Parathyroid adenoma (tissue), 2 donors: ENCODE results near the gene DNAI1.
"Not testable (repeated sequence)": the region's sequence is repeated elsewhere in the genome, so short reads cannot be mapped to it uniquely, and the experiment has no call there.

Experiments
- H2AFZ ChIP-seq: fragments of 300-600 bp; sonication (generic); one replicate; pipeline ENCODE4 v1.7.0; 2017; ENCODE audit warnings: antibody characterized with exemption, mild to moderate bottlenecking
- H3K27ac ChIP-seq: fragments of 300-600 bp; sonication (generic); one replicate; pipeline ENCODE4 v1.7.0; 2017
- H3K27me3 ChIP-seq: fragments of 300-600 bp; sonication (generic); one replicate; pipeline ENCODE4 v1.7.0; 2017; ENCODE audit warnings: low read length; ENCODE audit not compliant: control insufficient read depth, insufficient read depth
- H3K36me3 ChIP-seq: fragments of 300-600 bp; sonication (generic); one replicate; pipeline ENCODE4 v1.7.0; 2017; ENCODE audit warnings: low read length; ENCODE audit not compliant: control insufficient read depth, insufficient read depth
- H3K4me1 ChIP-seq: fragments of 300-600 bp; sonication (generic); one replicate; pipeline ENCODE4 v1.7.0; 2017; ENCODE audit warnings: control low read depth
- H3K4me2 ChIP-seq: fragments of 300-600 bp; sonication (generic); one replicate; pipeline ENCODE4 v1.7.0; 2017; ENCODE audit warnings: low read length
- H3K4me3 ChIP-seq: fragments of 300-600 bp; sonication (generic); one replicate; pipeline ENCODE4 v1.7.0; 2017; ENCODE audit warnings: low read depth, low read length
- H3K79me2 ChIP-seq: fragments of 300-600 bp; sonication (generic); one replicate; pipeline ENCODE4 v1.7.0; 2017; ENCODE audit warnings: control low read depth
- H3K9ac ChIP-seq: fragments of 300-600 bp; sonication (generic); one replicate; pipeline ENCODE4 v1.7.0; 2017; ENCODE audit warnings: mild to moderate bottlenecking
- H3K9me3 ChIP-seq: fragments of 300-600 bp; sonication (generic); one replicate; pipeline ENCODE4 v1.7.0; 2017; ENCODE audit warnings: low read length; ENCODE audit not compliant: control insufficient read depth
- TF ChIP-seq, protein P1 (sequence below): fragments of 300-600 bp; sonication (generic); IDR thresholded peaks from one replicate; pipeline ENCODE4 v1.7.0; 2017; ENCODE audit warnings: antibody characterized with exemption, mild to moderate bottlenecking
- donor health status: primary hyperparathyroidism.

Gene DNAI1

GRCh38 chr9:34430843-34431437 is 27.7 kb upstream of the DNAI1 start:
- Histone ChIP-seq H3K27me3 (no peaks in the 10 kb centered on the region), H3K4me2 (no peak overlapping the region), H3K4me3 (no peak overlapping the region), H3K27ac (peak overlapping the region; percentile 72), H3K9me3 (no peaks in the 10 kb centered on the region), H3K9ac (no peak overlapping the region), H3K4me1 (peaks cover 35% of the 10 kb centered on the region), H3K36me3 (no peaks in the 10 kb centered on the region), H2AFZ (no peak overlapping the region), H3K79me2 (no peaks in the 10 kb centered on the region)
- TF ChIP-seq, protein P1, sequence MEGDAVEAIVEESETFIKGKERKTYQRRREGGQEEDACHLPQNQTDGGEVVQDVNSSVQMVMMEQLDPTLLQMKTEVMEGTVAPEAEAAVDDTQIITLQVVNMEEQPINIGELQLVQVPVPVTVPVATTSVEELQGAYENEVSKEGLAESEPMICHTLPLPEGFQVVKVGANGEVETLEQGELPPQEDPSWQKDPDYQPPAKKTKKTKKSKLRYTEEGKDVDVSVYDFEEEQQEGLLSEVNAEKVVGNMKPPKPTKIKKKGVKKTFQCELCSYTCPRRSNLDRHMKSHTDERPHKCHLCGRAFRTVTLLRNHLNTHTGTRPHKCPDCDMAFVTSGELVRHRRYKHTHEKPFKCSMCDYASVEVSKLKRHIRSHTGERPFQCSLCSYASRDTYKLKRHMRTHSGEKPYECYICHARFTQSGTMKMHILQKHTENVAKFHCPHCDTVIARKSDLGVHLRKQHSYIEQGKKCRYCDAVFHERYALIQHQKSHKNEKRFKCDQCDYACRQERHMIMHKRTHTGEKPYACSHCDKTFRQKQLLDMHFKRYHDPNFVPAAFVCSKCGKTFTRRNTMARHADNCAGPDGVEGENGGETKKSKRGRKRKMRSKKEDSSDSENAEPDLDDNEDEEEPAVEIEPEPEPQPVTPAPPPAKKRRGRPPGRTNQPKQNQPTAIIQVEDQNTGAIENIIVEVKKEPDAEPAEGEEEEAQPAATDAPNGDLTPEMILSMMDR = no peak

DNA sequence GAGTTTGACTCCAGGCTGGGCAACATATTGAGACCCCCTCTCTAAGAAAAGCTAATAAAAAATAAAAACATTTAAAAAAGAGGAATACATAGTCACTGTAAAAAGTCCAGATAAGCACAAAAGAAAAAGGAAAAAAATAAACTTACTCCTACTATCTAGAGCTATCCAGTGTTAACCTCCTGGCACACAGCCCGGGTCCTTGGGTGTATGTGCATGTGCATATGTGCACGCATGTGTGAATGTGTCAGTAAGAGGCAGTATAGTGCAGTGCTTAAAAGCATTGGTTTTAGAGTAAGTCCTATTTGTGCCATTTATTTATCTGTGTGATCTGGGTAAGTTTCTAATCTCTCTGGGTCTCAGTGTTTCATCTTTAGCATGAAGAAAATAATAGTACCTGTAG is 26.9 kb upstream of the DNAI1 start:
- H3K4me3 ChIP-seq = no peak overlapping the region

GRCh38 chr9:34437006-34437925 is 21.3 kb upstream of the DNAI1 start:
- Histone ChIP-seq H3K36me3 (no peaks in the 10 kb centered on the region), H3K27me3 (no peaks in the 10 kb centered on the region), H3K4me2 (no peak overlapping the region), H3K79me2 (no peaks in the 10 kb centered on the region), H3K27ac (no peak overlapping the region), H3K9ac (no peak overlapping the region), H3K4me1 (peaks cover 4% of the 10 kb centered on the region), H3K4me3 (no peak overlapping the region), H2AFZ (peak overlapping the region; percentile 22), H3K9me3 (no peaks in the 10 kb centered on the region)
- TF ChIP-seq, protein P1 = peak; percentile 68

More for the DNA sequence above, 26.9 kb upstream of the DNAI1 start:
- TF ChIP-seq, protein P1 = no peak
- H3K4me1 ChIP-seq = peaks cover 31% of the 10 kb centered on the region
- no peak overlapping the region for H2AFZ ChIP-seq
- H3K27me3 ChIP-seq = no peaks in the 10 kb centered on the region
- H3K4me2 ChIP-seq = no peak overlapping the region
- no peaks in the 10 kb centered on the region for H3K79me2 ChIP-seq
- peak overlapping the region; percentile 56 for H3K27ac ChIP-seq
- no peak overlapping the region for H3K9ac ChIP-seq
- H3K36me3 ChIP-seq = no peaks in the 10 kb centered on the region
- H3K9me3 ChIP-seq = no peaks in the 10 kb centered on the region

DNA sequence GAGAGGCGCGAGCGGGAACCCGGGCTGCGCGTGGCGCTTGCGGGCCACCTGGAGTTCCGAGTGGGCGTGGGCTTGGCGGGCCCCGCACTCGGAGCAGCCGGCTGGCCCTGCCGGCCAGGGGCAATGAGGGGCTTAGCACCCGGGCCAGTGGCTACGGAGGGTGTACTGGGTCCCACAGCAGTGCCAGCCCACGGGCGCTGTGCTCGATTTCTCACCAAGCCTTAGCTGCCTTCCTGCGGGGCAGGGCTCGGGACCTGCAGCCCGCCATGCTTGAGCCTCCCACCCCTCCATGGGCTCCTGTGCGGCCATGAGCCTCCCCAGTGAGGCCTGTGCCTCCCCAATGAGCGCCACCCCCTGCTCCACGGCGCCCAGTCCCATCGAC is 20.7 kb upstream of the DNAI1 start:
- H3K9ac ChIP-seq, H3K27me3 ChIP-seq, H3K4me3 ChIP-seq, H3K9me3 ChIP-seq, H3K36me3 ChIP-seq, H3K4me1 ChIP-seq, H3K27ac ChIP-seq, H2AFZ ChIP-seq, H3K4me2 ChIP-seq, H3K79me2 ChIP-seq: not testable (repeated sequence)

GRCh38 chr9:34438465-34438864 is 20.1 kb upstream of the DNAI1 start:
- H3K4me1 ChIP-seq, H3K9ac ChIP-seq, H3K79me2 ChIP-seq, H3K27ac ChIP-seq, H3K27me3 ChIP-seq, H3K9me3 ChIP-seq, H3K4me2 ChIP-seq, H2AFZ ChIP-seq, H3K4me3 ChIP-seq, H3K36me3 ChIP-seq: not testable (repeated sequence)
